ENCODE results near the gene ARHGEF28. TPM values are rescaled to one million over a fixed set of nuclear protein-coding genes. Genes with fewer than 3 reads are reported as not detected.

ARHGEF28 gene
- total and polyA plus RNA-seq, 10 of the 15 experiments (the other 5 are each of a cell fraction or from before 2014, with no cell fraction given) = 0.10 to 0.72 (median 0.22) TPM; not detected in 2

DNA sequence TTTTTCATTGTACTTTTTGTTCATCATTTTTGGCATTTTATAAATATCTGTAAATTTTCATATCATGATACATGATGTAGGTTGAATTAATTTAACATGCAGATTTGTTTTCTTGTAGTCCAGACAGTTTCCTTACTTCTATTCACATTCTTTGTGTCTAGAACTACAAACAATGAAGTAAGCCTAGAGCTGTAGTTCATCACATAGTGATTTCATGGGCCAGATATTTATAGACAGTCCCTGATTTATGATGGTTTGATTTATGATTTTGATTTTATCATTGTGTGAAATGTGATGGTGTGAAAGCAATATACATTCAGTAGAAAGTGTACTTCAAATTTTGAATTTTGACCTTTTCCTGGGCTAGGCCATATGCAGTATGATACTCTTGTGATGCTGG lies 139.0 kb downstream of the ARHGEF28 start (continued):
- TF ChIP-seq RAD51 (IDR thresholded peaks at IDR 0.05) = no peak
- TF ChIP-seq, protein P1, sequence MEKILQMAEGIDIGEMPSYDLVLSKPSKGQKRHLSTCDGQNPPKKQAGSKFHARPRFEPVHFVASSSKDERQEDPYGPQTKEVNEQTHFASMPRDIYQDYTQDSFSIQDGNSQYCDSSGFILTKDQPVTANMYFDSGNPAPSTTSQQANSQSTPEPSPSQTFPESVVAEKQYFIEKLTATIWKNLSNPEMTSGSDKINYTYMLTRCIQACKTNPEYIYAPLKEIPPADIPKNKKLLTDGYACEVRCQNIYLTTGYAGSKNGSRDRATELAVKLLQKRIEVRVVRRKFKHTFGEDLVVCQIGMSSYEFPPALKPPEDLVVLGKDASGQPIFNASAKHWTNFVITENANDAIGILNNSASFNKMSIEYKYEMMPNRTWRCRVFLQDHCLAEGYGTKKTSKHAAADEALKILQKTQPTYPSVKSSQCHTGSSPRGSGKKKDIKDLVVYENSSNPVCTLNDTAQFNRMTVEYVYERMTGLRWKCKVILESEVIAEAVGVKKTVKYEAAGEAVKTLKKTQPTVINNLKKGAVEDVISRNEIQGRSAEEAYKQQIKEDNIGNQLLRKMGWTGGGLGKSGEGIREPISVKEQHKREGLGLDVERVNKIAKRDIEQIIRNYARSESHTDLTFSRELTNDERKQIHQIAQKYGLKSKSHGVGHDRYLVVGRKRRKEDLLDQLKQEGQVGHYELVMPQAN (conservative IDR thresholded peaks at IDR 0.05) = no peak
- TF ChIP-seq ZNF274 (IDR thresholded peaks at IDR 0.05; ENCODE audit: insufficient read depth, insufficient read length) = no peak
- no peak for TF ChIP-seq TCF12 (IDR thresholded peaks at IDR 0.05; ENCODE audit: low read depth, low read length)
- TF ChIP-seq RAD21 (IDR thresholded peaks at IDR 0.05; ENCODE audit: insufficient read depth, low read depth, low read length) = no peak
- no peak for TF ChIP-seq TBL1XR1 (IDR thresholded peaks at IDR 0.05; ENCODE audit: low read depth, low read length)
- no peak for TF ChIP-seq SUZ12 (IDR thresholded peaks at IDR 0.05; ENCODE audit: unreplicated experiment)

DNA sequence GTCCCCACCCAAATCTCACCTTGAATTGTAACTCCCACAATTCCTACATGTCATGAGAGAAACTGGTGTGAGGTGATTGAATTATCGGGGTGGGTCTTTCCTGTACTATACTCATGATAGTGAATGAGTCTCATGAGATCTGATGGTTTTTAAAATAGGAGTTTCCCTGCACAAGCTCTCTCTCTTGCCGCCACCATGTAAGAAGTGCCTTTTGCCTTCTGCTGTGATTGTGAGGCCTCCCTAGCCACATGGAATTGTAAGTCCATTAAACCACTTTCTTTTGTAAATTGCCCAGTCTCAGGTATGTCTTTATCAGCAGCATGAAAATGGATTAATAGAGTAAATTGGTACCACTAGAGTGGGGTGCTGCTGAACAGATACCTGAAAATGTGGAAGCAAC lies 140.9 kb downstream of the ARHGEF28 start:
- Histone ChIP-seq H3K79me2 (ENCODE audit: control insufficient read depth, insufficient read depth, low read length) (no peaks in the 10 kb centered on the region), H3K4me3 (no peak overlapping the region), H3K4me1 (ENCODE audit: control insufficient read depth, insufficient read depth, low read length) (no peaks in the 10 kb centered on the region), H3K27ac (ENCODE audit: control insufficient read depth, insufficient read depth) (no peak overlapping the region), H3K4me2 (ENCODE audit: control insufficient read depth, insufficient read depth) (no peak overlapping the region), H4K20me1 (ENCODE audit: control insufficient read depth, insufficient read depth) (no peaks in the 10 kb centered on the region), H3K9ac (ENCODE audit: control insufficient read depth, insufficient read depth, low read length) (no peak overlapping the region), H3K27me3 (replicated peaks in 1 of 2; ENCODE audit: control insufficient read depth in 2 of 2, insufficient read depth in 2 of 2, low read length in 1 of 2) (no peaks in the 10 kb centered on the region), H3K36me3 (ENCODE audit: control insufficient read depth in 2 of 2, insufficient read depth in 2 of 2, low read length in 1 of 2) (no peaks in the 10 kb centered on the region), H3K9me3 (replicated peaks; ENCODE audit: control insufficient read depth, insufficient read depth, low read length) (no peaks in the 10 kb centered on the region; the same call in 2 of the 3 replicates), H2AFZ (ENCODE audit: control insufficient read depth, low read depth, low read length) (no peak overlapping the region)
- WGBS (ENCODE audit: insufficient coverage, insufficient replicate concordance, low lambda C conversion rate, missing lambda C conversion rate) = 86% methylated on average over 2 of the region's 2 CpGs
- RAD21 ChIA-PET (ENCODE audit: unreplicated experiment) = no interaction called here
- intact Hi-C loops (cut with micrococcal nuclease; ENCODE audit: unreplicated experiment) = no loop called here
- DNase-seq (ENCODE audit: low read depth, low spot score) = no peak
- POLR2A ChIA-PET = no interaction called here
- SMC1A ChIA-PET (ENCODE audit: uncharacterized antibody, unreplicated experiment) = interaction anchor here (1.1 kb wide), 1 partner anchor 99 kb away, joined by 3 read pairs; no protein-coding TSS in a partner anchor
- BruUV-seq (replicated peaks) = no TSS peak
- CTCF ChIA-PET = no interaction called here
- no peak for ATAC-seq
- TF ChIP-seq FOXM1 (IDR thresholded peaks at IDR 0.05; ENCODE audit: low read depth, low read length) (no peak), MEF2A (IDR thresholded peaks at IDR 0.05; ENCODE audit: insufficient read depth, low read depth, low read length) (no peak), ZNF24 (IDR thresholded peaks at IDR 0.05) (no peak), ZZZ3 (IDR thresholded peaks at IDR 0.05; ENCODE audit: control insufficient read depth, insufficient read length, low read depth) (no peak), NFYB (IDR thresholded peaks at IDR 0.05; ENCODE audit: insufficient read depth, low read depth, low read length) (no peak), NBN (IDR thresholded peaks at IDR 0.05) (no peak), CREB1 (IDR thresholded peaks at IDR 0.05; ENCODE audit: low read depth) (no peak), POLR2AphosphoS5 (IDR thresholded peaks at IDR 0.05; ENCODE audit: low read length) (no peak), SUPT20H (IDR thresholded peaks at IDR 0.05; ENCODE audit: borderline replicate concordance, control insufficient read depth, low read depth, low read length) (no peak)
- in situ Hi-C loops (cut with MboI) = no loop called here
- no peak for FAIRE-seq

All from GM12878 (cell line).